GM23248 (cell line): ENCODE data around the gene TSHZ2. TPM values are rescaled to one million over a fixed set of nuclear protein-coding genes. Genes with fewer than 3 reads are reported as not detected.

ENCODE experiments used
- DNase-seq: peaks from one replicate; pipeline ENCODE4 v3.0.0-alpha.2; 2015
- H2AFZ ChIP-seq: fragments of 200-600 bp; sonication (generic); 2 replicates; pipeline ENCODE4 v1.6.1; 2016; ENCODE audit warnings: antibody characterized with exemption
- H3F3A ChIP-seq: fragments of 200-600 bp; sonication (generic); 2 replicates; pipeline ENCODE4 v1.6.1; 2016; ENCODE audit warnings: mild to moderate bottlenecking, antibody characterized with exemption, mixed run types; ENCODE audit not compliant: insufficient read depth
- H3K27ac ChIP-seq: fragments of 200-600 bp; sonication (generic); 2 replicates; pipeline ENCODE4 v1.5.1; 2016; ENCODE audit warnings: mild to moderate bottlenecking
- H3K27me3 ChIP-seq: fragments of 200-600 bp; sonication (generic); replicated peaks from 2 replicates; pipeline ENCODE4 v1.6.1; 2016; ENCODE audit warnings: mild to moderate bottlenecking; ENCODE audit not compliant: insufficient read depth
- H3K36me3 ChIP-seq: fragments of 200-600 bp; sonication (generic); 2 replicates; pipeline ENCODE4 v1.6.1; 2016; ENCODE audit warnings: low read depth, mild to moderate bottlenecking
- H3K4me1 ChIP-seq: fragments of 200-600 bp; sonication (generic); 2 replicates; pipeline ENCODE4 v1.6.1; 2016; ENCODE audit warnings: mild to moderate bottlenecking; ENCODE audit not compliant: insufficient read depth
- H3K4me2 ChIP-seq: fragments of 200-600 bp; sonication (generic); one replicate; pipeline ENCODE4 v1.6.1; 2016; ENCODE audit warnings: mild to moderate bottlenecking; ENCODE audit not compliant: unreplicated experiment
- H3K4me3 ChIP-seq: fragments of 200-600 bp; sonication (generic); 2 replicates; pipeline ENCODE4 v1.5.1; 2016; ENCODE audit warnings: mild to moderate bottlenecking
- H3K79me2 ChIP-seq: fragments of 200-600 bp; sonication (generic); 2 replicates; pipeline ENCODE4 v1.6.1; 2016; ENCODE audit warnings: mild to moderate bottlenecking; ENCODE audit not compliant: insufficient read depth
- H3K9ac ChIP-seq: fragments of 200-600 bp; sonication (generic); 2 replicates; pipeline ENCODE4 v1.6.1; 2016; ENCODE audit warnings: mild to moderate bottlenecking
- H3K9me2 ChIP-seq: fragments of 200-600 bp; sonication (generic); 2 replicates; pipeline ENCODE4 v1.6.1; 2016; ENCODE audit warnings: mixed run types, mild to moderate bottlenecking, moderate library complexity; ENCODE audit not compliant: insufficient read depth
- H3K9me3 ChIP-seq: fragments of 200-600 bp; sonication (generic); one replicate; pipeline ENCODE4 v1.6.1; 2017; ENCODE audit warnings: low read depth
- H4K20me1 ChIP-seq: fragments of 200-600 bp; sonication (generic); 2 replicates; pipeline ENCODE4 v1.6.0; 2016; ENCODE audit not compliant: insufficient read depth
- EZH2 ChIP-seq: fragments of 200-600 bp; sonication (generic); IDR thresholded peaks from 2 replicates; pipeline ENCODE4 v1.6.1; 2018; ENCODE audit warnings: antibody characterized with exemption, mild to moderate bottlenecking; ENCODE audit not compliant: insufficient read depth, poor library complexity, severe bottlenecking
- EZH2phosphoT487 ChIP-seq: fragments of 200-600 bp; sonication (generic); IDR thresholded peaks from 2 replicates; pipeline ENCODE4 v1.6.1; 2018; ENCODE audit warnings: antibody characterized with exemption, moderate library complexity, mild to moderate bottlenecking, low read depth; ENCODE audit not compliant: insufficient read depth
- WGBS, 2 experiments: methylation state at CpG; one replicate each; pipeline ENCODE4 v1.1.6; 2015 to 2017; ENCODE audit warnings: low lambda C conversion rate in 2 of 2, low coverage in 1 of 2; ENCODE audit errors: missing lambda C conversion rate in 2 of 2; 5-methylcytosine and 5-hydroxymethylcytosine counted together
- in situ Hi-C: fragments of 300-500 bp; cut with MboI; formaldehyde crosslinking; loops from 2 replicates; pipeline ENCODE4 v1.15.0; 2020
- polyA plus RNA-seq: library from polyadenylated mRNA; unstranded; fragments of >200 nt; fragmentation: Nextera tagmentation; extraction: Ambion mirVana; gene quantifications from 2 replicates; pipeline ENCODE4 v1.2.1, GENCODE V29; 2016
- total RNA-seq: library from RNA; depleted of rRNA; stranded (reverse); fragments of >200 nt; shearing (Covaris generic); gene quantifications from 2 replicates; pipeline ENCODE4 v1.2.3, GENCODE V29; 2014

The TSHZ2 gene
- total and polyA plus RNA-seq, 2 experiments from 2014 or later = 4.5 to 13.4 TPM

GRCh38 chr20:53237461-53237860 lies 265.3 kb downstream of the TSHZ2 start:
- Histone ChIP-seq H3K27me3 (no peaks in the 10 kb centered on the region), H3K4me2 (no peak overlapping the region), H2AFZ (no peak overlapping the region), H3F3A (no peaks in the 10 kb centered on the region), H3K4me1 (peaks cover 10% of the 10 kb centered on the region), H3K79me2 (no peaks in the 10 kb centered on the region), H3K4me3 (no peak overlapping the region), H3K9ac (no peak overlapping the region), H4K20me1 (no peaks in the 10 kb centered on the region), H3K9me2 (no peaks in the 10 kb centered on the region), H3K9me3 (no peaks in the 10 kb centered on the region), H3K27ac (no peak overlapping the region), H3K36me3 (no peaks in the 10 kb centered on the region)
- WGBS, 2 experiments = 85 to 87% methylated on average over 8 of the region's 8 CpGs
- no peak for DNase-seq
- TF ChIP-seq EZH2 (no peak), EZH2phosphoT487 (no peak)
- in situ Hi-C loops = no loop called here

- peak overlapping the region; percentile 55 for H3K4me2 ChIP-seq
- no peaks in the 10 kb centered on the region for H4K20me1 ChIP-seq
- H3K4me3 ChIP-seq = no peak overlapping the region
- in situ Hi-C loops = no loop called here
- H3K27me3 ChIP-seq = no peaks in the 10 kb centered on the region
- no peaks in the 10 kb centered on the region for H3K9me2 ChIP-seq
- peak; percentile 72 for DNase-seq
- H2AFZ ChIP-seq = no peak overlapping the region
- WGBS, 2 experiments = 67 to 70% methylated on average over 3 of the region's 3 CpGs
- H3K4me1 ChIP-seq = peaks cover 10% of the 10 kb centered on the region
- no peak overlapping the region for H3K9ac ChIP-seq
- no peaks in the 10 kb centered on the region for H3K36me3 ChIP-seq
- peak overlapping the region; percentile 15; the same call in 1 of the 2 replicates for H3K27ac ChIP-seq
- no peaks in the 10 kb centered on the region for H3K79me2 ChIP-seq
- H3F3A ChIP-seq = no peaks in the 10 kb centered on the region
- no peaks in the 10 kb centered on the region for H3K9me3 ChIP-seq
- TF ChIP-seq EZH2phosphoT487 (no peak), EZH2 (no peak)
Measured at GRCh38 chr20:53238121-53238660, 266.0 kb downstream of the TSHZ2 start.

- in situ Hi-C loops = no loop called here
- TF ChIP-seq EZH2phosphoT487 (no peak), EZH2 (no peak)
- no peak for DNase-seq
Measured at GRCh38 chr20:53243152-53243551, 271.0 kb downstream of the TSHZ2 start.

GRCh38 chr20:53244711-53245110 lies 272.6 kb downstream of the TSHZ2 start:
- no peaks in the 10 kb centered on the region for H3K9me2 ChIP-seq
- no peaks in the 10 kb centered on the region for H4K20me1 ChIP-seq
- peaks cover 9% of the 10 kb centered on the region; the same call in 1 of the 2 replicates for H3K4me1 ChIP-seq
- H3K9ac ChIP-seq = no peak overlapping the region
- H3K27me3 ChIP-seq = no peaks in the 10 kb centered on the region
- H3K27ac ChIP-seq = no peak overlapping the region
- no peak overlapping the region for H2AFZ ChIP-seq
- TF ChIP-seq EZH2phosphoT487 = no peak
- TF ChIP-seq EZH2 = no peak
- no peaks in the 10 kb centered on the region for H3K9me3 ChIP-seq
- in situ Hi-C loops = no loop called here
- no peaks in the 10 kb centered on the region for H3K79me2 ChIP-seq
- H3K36me3 ChIP-seq = no peaks in the 10 kb centered on the region
- DNase-seq = peak; percentile 28
- WGBS, 2 experiments = 68 to 81% methylated on average over 2 of the region's 2 CpGs
- H3F3A ChIP-seq = no peaks in the 10 kb centered on the region
- peak overlapping the region; percentile 4 for H3K4me2 ChIP-seq
- H3K4me3 ChIP-seq = no peak overlapping the region

More at GRCh38 chr20:53243152-53243551, 271.0 kb downstream of the TSHZ2 start:
- H3K4me2 ChIP-seq = no peak overlapping the region
- H3K9me2 ChIP-seq = no peaks in the 10 kb centered on the region
- peaks cover 15% of the 10 kb centered on the region for H3K4me1 ChIP-seq
- 96 to 98% methylated on average over 3 of the region's 3 CpGs for WGBS, 2 experiments
- no peaks in the 10 kb centered on the region for H3F3A ChIP-seq
- no peaks in the 10 kb centered on the region for H3K27me3 ChIP-seq
- no peak overlapping the region for H3K9ac ChIP-seq
- no peaks in the 10 kb centered on the region for H4K20me1 ChIP-seq
- no peaks in the 10 kb centered on the region for H3K9me3 ChIP-seq
- H3K27ac ChIP-seq = no peak overlapping the region
- H3K79me2 ChIP-seq = no peaks in the 10 kb centered on the region
- no peak overlapping the region for H3K4me3 ChIP-seq
- no peak overlapping the region for H2AFZ ChIP-seq
- no peaks in the 10 kb centered on the region for H3K36me3 ChIP-seq
